Umbilical cord (tissue), 2 donors: ENCODE data around the gene SBK2. TPM values are rescaled to one million over a fixed set of nuclear protein-coding genes. Genes with fewer than 3 reads are reported as not detected.

Experiments
- DNase-seq: peaks from one replicate; pipeline ENCODE4 v3.0.0-alpha.2; 2015; ENCODE audit warnings: low spot score
- total RNA-seq: library from RNA; depleted of rRNA; stranded (reverse); fragments of >200 nt; gene quantifications from one replicate; pipeline ENCODE4 v1.2.3, GENCODE V29; 2014; ENCODE audit warnings: low replicate concordance; ENCODE audit not compliant: insufficient read depth

SBK2 gene
- total RNA-seq, 1 donor from 2014 or later, result not detected

DNA sequence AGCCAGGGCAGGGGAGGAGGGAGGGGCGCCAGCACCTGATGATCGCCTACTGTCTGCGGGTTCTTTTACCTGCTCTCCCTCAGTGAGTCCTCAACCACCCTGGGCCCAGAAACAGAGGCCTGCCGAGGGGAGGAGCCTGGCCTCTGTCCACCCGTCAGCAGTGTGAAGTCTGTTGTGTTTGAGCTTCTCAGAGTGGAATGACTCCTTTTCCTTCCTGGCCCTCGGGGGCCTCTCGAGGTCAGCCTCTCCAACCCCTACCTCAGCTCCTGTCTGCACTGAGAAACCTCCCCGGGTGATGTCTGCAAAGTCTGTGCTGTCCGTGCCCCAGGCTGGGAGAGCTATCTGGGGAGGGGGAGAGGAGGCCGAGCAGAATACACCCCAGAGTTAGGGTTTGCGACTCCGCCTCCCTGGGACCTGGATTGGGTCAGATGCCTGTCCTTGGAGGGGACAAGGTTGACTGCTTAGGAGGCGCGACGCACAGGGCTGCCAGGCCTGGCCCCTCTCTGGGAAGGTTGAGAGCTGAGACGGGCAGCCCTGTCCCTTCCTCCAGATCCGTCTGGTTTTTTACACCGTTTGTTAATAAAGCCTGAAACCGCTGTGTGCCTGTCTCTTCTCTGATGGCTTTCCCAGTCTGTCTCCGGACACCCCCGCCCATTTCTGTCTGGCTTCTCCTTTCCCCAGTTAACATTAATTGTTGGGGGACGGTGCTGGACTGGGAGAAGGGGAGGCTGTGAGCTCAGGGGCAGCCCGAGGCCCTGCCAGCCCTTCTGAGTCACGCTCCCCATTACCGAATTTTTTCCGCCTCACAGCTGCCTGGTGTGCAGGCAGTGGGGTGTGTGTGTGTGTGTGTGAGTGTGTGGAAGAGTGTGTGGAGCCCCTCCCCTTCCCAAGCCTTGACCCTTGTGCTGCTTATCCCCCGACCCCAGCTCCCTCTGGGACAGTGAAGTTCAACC is 49.7 kb downstream of the SBK2 start:
- peak; percentile 96 for DNase-seq

DNA sequence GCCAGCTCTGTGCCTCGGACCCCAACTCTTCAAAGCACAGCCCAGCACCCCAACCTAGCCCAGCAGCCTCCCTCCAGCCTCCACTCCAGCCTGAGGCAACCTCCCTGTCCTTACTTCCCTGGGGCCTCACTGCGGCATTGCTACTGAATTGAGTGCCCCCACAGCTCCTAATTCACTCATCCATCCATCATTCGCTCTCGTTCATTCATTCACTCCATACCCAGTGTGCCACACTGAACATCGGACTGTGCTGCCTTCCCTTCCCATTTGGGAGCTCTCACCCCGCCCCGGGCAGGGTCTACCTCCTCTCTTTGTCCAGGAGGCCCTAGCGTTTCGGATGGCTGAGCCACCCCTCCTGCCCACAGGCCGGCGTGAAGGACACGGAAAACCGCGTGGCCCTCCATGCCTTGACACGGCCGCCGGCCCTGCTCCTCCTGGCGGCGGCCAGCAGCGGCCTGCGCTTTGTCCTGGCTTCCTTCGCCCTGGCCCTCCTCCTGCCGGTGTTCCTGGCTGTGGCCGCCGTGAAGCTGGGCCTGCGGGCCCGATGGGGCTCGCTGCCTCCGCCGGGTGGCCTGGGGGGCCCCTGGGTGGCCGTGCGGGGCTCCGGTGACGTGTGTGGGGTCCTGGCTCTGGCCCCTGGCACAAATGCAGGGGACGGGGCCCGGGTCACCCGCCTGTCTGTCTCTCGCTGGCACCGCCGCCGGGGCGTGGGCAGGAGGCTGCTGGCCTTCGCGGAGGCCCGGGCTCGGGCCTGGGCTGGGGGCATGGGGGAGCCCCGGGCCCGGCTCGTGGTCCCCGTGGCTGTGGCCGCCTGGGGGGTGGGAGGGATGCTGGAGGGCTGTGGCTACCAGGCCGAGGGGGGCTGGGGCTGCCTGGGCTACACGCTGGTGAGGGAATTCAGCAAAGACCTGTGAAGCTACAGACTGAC is 50.6 kb downstream of the SBK2 start:
- no peak for DNase-seq

DNA sequence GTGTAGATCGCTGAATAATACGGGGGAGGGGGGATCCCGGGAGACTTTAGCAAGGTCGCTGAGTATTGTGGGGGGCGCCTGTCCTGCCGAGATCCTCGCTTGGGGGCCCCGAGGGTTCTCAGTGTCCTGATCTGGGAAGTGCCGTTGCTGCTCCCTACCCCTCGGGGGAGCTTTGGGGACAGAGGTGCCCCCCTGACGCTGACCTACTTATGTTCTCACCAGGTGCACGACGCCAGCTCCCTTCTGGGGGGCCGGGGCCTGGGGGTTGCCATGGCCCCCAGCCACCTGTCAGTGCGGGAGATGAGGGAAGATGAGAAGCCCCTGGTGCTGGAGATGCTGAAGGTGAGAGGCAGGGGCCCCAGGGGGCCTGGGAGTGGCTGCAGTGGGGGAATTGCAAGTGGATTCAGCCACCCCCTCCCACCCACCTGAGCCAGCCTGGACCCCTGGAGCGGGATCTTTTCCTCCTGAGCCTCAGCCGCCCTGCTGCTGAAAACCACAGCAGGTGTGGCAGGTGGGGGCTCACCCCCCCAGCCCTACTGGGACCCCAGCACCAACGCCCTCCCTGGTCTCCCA is 51.4 kb downstream of the SBK2 start:
- DNase-seq, result no peak

DNA sequence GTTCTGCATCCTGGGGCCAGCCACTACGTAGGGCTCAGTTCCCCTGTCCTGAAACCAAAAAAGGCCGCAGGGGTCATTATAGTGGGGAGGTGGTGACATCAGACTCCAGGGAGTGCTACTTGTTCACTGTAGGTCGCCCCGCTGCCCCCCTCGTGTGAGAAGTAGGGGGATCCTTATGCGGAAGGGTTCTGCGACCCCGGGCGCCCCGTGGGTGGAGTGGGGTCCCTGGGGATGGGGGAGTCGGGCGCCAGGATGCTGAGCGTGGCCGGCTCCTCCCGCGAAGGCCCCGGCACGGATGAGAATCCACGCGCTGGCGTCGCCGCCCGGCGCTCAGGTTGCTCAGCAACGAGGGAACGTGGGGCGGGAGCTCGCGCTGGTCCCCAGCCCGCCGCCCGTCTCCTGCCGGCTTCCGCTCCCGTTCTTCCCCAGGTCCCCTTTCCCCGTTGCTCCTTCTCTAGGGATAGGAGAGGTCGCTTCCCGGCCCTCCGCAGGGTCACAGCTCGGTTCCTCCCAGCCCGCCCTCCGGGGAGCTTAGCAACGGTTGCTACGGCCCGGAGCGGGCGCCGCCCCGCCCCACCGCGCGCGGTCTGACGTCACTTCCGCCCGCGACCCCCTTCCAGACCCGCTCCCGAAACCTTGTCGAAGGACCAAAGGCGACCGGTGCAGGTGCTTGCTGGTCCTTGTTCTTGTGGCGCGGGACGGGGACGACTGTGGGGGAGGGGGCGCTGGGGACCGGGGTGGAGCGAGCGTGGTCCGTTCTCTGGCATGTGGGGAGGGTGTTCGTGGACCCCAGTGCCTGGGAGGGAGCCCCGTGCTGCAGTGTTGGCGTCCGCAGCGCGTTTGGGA is 52.1 kb downstream of the SBK2 start, which contains the start of gene NAT14:
TSS of gene NAT14 (plus strand) at position 596 of the 846 bp plus-strand sequence. CDS start 521 bp downstream, outside the sequence.
- DNase-seq, result peak; percentile 76

DNA sequence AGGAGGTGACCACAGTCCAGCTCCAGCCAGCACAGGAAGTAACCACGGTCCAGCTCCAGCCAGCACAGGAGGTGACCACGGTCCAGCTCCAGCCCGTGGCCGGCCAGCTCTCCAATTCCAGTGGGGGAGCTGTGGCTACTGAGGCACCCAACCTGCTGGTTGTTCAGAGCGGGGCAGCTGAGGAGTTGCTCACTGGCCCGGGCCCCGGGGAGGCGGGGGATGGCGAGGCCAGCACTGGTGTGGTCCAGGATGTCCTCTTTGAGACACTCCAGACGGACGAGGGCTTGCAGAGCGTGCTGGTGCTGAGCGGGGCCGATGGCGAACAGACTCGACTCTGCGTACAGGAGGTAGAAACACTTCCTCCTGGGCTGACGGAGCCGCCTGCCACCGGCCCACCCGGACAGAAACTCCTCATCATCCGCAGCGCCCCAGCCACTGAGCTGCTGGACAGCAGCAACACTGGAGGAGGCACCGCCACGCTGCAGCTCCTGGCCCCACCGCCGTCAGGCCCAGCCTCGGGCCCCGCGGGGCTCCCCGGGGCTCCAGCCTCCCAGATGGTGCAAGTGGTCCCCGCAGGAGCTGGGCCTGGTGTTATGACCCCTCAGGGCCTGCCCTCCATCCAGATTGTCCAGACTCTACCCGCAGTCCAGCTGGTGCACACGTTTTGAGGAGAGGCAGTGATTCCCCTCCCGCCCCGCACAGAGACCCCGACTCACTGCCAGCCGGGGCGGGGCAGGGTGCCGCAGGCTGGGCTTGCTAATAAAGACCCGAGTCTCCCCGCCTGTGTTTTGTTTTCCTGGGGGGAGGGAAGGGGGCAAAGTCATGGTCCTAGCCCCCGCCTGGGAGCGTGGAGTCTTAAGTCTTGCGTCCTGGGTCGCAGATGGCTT is 53.0 kb downstream of the SBK2 start:
- DNase-seq, result no peak

DNA sequence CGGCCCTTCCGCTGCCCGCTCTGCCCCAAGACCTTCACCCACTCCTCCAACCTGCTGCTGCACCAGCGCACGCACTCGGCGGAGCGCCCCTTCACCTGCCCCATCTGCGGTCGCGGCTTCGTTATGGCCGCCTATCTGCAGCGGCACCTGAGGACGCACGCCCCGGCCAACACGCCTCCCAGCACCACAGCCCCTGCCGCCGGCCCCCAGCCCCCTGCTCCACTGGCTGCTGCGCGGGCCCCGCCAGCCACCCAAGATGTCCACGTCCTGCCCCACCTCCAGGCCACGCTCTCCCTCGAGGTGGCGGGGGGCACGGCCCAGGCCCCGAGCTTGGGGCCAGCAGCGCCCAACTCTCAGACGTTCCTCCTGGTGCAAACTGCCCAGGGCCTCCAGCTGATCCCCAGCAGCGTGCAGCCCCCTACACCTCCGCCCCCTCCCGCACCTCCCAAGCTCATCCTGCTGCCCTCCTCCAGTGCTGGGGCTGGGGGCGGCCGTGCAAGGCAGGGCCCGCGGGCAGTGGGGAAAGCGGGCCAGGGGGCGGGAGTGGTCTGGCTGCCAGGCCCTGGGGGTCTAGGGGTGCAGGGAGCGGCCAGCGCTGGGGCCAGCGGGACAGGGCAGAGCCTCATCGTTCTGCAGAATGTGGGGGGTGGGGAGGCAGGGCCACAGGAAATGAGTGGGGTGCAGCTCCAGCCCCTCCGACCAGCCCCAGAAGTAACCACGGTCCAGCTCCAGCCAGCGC is 53.8 kb downstream of the SBK2 start:
- DNase-seq, result no peak

DNA sequence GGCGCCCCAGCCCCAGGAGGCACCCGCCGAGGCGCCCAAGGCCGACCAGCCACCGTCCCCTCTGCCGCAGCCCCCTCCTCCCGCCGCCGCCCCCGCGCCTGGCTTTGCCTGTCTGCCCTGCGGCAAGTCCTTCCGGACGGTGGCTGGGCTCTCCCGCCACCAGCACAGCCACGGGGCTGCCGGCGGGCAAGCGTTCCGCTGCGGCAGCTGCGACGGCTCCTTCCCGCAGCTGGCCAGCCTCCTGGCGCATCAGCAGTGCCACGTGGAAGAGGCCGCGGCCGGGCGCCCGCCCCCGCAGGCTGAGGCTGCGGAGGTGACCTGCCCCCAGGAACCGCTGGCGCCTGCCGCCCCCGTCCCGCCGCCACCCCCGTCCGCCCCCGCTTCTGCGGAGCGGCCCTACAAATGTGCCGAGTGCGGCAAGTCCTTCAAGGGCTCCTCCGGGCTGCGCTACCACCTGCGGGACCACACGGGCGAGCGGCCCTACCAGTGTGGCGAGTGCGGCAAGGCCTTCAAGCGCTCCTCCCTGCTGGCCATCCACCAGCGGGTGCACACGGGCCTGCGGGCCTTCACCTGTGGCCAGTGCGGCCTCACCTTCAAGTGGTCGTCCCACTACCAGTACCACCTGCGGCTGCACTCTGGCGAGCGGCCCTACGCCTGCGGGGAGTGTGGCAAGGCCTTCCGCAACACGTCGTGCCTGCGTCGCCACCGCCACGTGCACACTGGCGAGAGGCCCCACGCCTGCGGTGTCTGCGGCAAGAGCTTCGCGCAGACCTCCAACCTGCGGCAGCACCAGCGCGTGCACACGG is 54.6 kb downstream of the SBK2 start:
- no peak for DNase-seq

DNA sequence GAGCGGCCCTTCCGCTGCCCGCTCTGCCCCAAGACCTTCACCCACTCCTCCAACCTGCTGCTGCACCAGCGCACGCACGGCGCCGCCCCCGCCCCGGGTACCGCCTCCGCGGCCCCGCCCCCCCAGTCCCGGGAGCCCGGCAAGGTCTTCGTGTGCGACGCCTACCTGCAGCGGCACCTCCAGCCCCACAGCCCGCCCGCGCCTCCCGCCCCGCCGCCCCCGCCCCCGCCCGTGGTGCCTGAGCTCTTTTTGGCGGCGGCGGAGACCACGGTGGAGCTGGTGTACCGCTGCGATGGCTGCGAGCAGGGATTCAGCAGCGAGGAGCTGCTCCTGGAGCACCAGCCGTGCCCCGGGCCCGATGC is 55.2 kb downstream of the SBK2 start:
- no peak for DNase-seq

DNA sequence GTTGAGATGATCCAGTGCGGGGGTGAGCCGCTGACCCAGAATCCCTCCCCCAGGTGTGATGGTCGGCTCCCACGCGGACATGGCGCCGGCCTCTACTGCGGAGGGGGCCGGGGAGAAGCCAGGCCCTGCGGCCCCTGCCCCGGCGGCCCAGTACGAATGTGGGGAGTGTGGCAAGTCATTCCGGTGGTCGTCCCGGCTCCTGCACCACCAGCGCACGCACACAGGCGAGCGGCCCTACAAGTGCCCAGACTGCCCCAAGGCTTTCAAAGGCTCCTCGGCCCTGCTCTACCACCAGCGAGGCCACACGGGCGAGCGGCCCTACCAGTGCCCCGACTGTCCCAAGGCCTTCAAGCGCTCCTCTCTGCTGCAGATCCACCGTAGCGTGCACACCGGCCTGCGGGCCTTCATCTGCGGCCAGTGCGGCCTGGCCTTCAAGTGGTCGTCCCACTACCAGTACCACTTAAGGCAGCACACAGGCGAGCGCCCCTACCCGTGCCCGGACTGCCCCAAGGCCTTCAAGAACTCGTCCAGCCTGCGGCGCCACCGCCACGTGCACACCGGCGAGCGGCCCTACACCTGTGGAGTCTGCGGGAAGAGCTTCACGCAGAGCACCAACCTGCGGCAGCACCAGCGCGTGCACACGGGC is 55.7 kb downstream of the SBK2 start:
- no peak for DNase-seq

DNA sequence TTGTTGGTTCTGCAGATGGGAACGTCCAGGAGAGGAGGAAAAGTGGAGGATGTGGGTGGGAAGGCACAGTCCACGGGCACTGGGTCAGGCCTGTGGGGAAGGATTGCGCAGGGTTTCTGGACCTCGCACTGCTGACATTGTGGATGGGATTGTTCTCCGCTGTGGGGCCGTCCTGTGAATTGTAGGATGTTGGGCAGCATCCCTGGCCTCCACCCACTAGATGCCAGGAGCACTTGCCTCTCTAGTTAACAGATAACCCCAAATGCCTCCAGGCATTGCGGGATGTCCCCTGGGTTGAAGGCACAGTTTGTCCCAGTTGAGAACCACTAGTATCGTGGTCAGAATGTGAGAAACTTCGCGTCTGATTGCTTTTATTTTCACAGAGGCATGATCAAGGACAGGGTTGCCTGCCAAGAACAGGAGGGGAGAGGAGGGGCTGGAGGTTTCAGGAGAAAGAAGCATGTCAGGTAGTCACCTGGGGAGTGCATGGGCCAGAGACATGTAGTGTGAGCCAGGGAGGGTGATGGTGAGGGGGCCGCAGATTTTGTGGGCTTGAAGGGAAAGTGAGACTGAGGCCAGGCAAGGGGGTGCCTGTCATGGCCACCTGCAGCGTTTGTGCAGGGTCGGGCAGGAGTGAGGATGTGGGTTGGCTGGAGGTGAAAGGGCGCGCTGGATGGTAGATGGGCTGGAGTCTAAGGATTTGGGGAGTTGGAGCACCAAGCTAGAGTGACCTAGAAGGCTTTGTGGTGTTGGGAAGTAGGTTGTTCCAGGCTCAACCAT is 57.3 kb downstream of the SBK2 start:
- no peak for DNase-seq

DNA sequence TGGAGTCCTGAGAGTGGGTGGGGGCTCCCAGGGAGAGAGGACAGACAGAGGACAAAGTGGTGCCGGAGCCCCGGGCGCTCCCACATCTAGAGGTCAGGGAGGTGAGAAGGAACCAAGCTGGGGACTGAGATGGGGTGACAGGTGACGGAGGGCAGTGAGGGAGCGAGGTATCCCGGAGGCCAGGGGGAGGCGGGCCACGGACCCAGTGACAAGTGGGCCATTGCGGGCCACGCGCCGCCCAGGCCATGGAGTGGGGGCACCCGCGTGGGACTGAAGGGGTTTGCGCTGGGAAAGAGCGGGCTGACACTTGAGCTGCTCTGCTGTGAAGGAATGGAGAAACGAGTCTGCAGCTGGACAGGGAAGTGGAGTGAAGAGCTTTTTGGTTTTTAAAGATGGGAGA is 57.9 kb downstream of the SBK2 start:
- DNase-seq, result no peak

Other genes with a start within 250 kb of the SBK2 start
- 2.2 TPM for gene TMEM150B, start 211.8 kb downstream of the SBK2 start, total RNA-seq
- gene KMT5C, start 197.3 kb downstream of the SBK2 start, total RNA-seq, result 10.6 TPM
- gene COX6B2, start 182.4 kb downstream of the SBK2 start, total RNA-seq, result not detected
- not detected for gene GARIN5B, start 173.9 kb downstream of the SBK2 start, total RNA-seq
- 12.0 TPM for gene IL11, start 166.7 kb downstream of the SBK2 start, total RNA-seq
- not detected for gene TMEM190, start 160.3 kb downstream of the SBK2 start, total RNA-seq
- 8.9 TPM for gene TMEM238, start 152.8 kb downstream of the SBK2 start, total RNA-seq
- gene RPL28, start 151.2 kb downstream of the SBK2 start, total RNA-seq, result 227 TPM
- gene UBE2S, start 129.3 kb downstream of the SBK2 start, total RNA-seq, result 19.3 TPM
- gene SHISA7, start 93.8 kb downstream of the SBK2 start, total RNA-seq, result 1.2 TPM
- gene ISOC2, start 75.5 kb downstream of the SBK2 start, total RNA-seq, result 15.9 TPM
- 3.9 TPM for gene C19orf85, start 72.4 kb downstream of the SBK2 start, total RNA-seq
- 1.7 TPM for gene ZNF628, start 60.5 kb downstream of the SBK2 start, total RNA-seq
- gene NAT14, start 51.9 kb downstream of the SBK2 start, total RNA-seq, result 18.8 TPM
- gene SSC5D, start 48.7 kb downstream of the SBK2 start, total RNA-seq, result 67.9 TPM
- gene SBK3, start 8.4 kb upstream of the SBK2 start, total RNA-seq, result not detected
- 1.4 TPM for gene ZNF579, start 43.7 kb upstream of the SBK2 start, total RNA-seq
- gene FIZ1, start 62.4 kb upstream of the SBK2 start, total RNA-seq, result 2.4 TPM
- 7.2 TPM for gene ZNF524, start 63.2 kb upstream of the SBK2 start, total RNA-seq
- 0.72 TPM for gene ZNF865, start 68.5 kb upstream of the SBK2 start, total RNA-seq
- 5.1 TPM for gene ZNF784, start 87.4 kb upstream of the SBK2 start, total RNA-seq
- 17.1 TPM for gene ZNF580, start 103.9 kb upstream of the SBK2 start, total RNA-seq
- 20.0 TPM for gene ZNF581, start 106.5 kb upstream of the SBK2 start, total RNA-seq
- 9.4 TPM for gene CCDC106, start 111.1 kb upstream of the SBK2 start, total RNA-seq
- 40.7 TPM for gene U2AF2, start 117.9 kb upstream of the SBK2 start, total RNA-seq
- 7.5 TPM for gene EPN1, start 138.1 kb upstream of the SBK2 start, total RNA-seq
- gene NLRP9, start 201.3 kb upstream of the SBK2 start, total RNA-seq, result 1.2 TPM
- gene RFPL4A, start 222.0 kb upstream of the SBK2 start, total RNA-seq, result not detected
- 20.2 TPM for gene RFPL4AL1, start 232.0 kb upstream of the SBK2 start, total RNA-seq